GM12878 (cell line): ENCODE results near the gene ANKMY1. TPM values are rescaled to one million over a fixed set of nuclear protein-coding genes. Genes with fewer than 3 reads are reported as not detected.

Experiments
- ATAC-seq: fragments of 200-7000 bp; cut with Tn5 transposase; 3 replicates; pipeline ENCODE4 v1.9.1; 2020; ENCODE audit warnings: mild to moderate bottlenecking, moderate library complexity
- BruUV-seq: library from RNA; stranded (reverse); fragments of 400-500 nt; replicated peaks from 2 replicates; lab custom pipeline; 2021; lab: Mats Ljungman, UMichigan
- CTCF ChIA-PET: fragments of 300-600 bp; sonication (Branson Sonifier 250); formaldehyde crosslinking; extraction: SDS; loops from one replicate; lab custom pipeline; 2021; ENCODE audit warnings: inconsistent platforms; lab: Yijun Ruan, JAX
- POLR2A ChIA-PET: fragments of 350-600 bp; formaldehyde crosslinking; extraction: SDS; loops from one replicate; lab custom pipeline; 2021; ENCODE audit warnings: inconsistent platforms; lab: Charles Lee
- RAD21 ChIA-PET: fragments of 300-600 bp; sonication (Branson Sonifier 250); formaldehyde crosslinking; loops from one replicate; lab custom pipeline; 2023; ENCODE audit warnings: antibody characterized with exemption; ENCODE audit not compliant: unreplicated experiment; lab: Charles Lee
- SMC1A ChIA-PET: fragments of 300-600 bp; sonication (Branson Sonifier 250); formaldehyde crosslinking; loops from one replicate; lab custom pipeline; 2023; ENCODE audit not compliant: unreplicated experiment, uncharacterized antibody; lab: Charles Lee
- DNase-seq: peaks from one replicate; pipeline ENCODE4 v3.0.0-alpha.2; 2011; ENCODE audit warnings: low read depth, low spot score
- FAIRE-seq: peaks from 3 replicates; lab custom pipeline; 2011; peaks lifted over from hg19 to GRCh38; lab: Jason Lieb, UNC
- H2AFZ ChIP-seq: 2 replicates; pipeline ENCODE4 v1.6.0; 2011; ENCODE audit warnings: low read depth, low read length, control low read depth; ENCODE audit not compliant: control insufficient read depth
- H3K27ac ChIP-seq: 2 replicates; pipeline ENCODE4 v1.5.1; 2011; ENCODE audit warnings: control low read depth; ENCODE audit not compliant: control insufficient read depth, insufficient read depth
- H3K27me3 ChIP-seq, 2 experiments: replicated peaks in 1 of 2; 2 replicates each; pipeline versions ENCODE4 v1.6.0 to v1.6.1; 2011; ENCODE audit warnings: low read length in 1 of 2; ENCODE audit not compliant: control insufficient read depth in 2 of 2, insufficient read depth in 2 of 2
- H3K36me3 ChIP-seq, 2 experiments: 2 replicates each; pipeline ENCODE4 v1.5.1; 2011; ENCODE audit warnings: low read length in 1 of 2; ENCODE audit not compliant: control insufficient read depth in 2 of 2, insufficient read depth in 2 of 2
- H3K4me1 ChIP-seq: 2 replicates; pipeline ENCODE4 v1.6.1; 2011; ENCODE audit warnings: mild to moderate bottlenecking, low read length, moderate library complexity, mixed read lengths; ENCODE audit not compliant: control insufficient read depth, insufficient read depth
- H3K4me2 ChIP-seq: 2 replicates; pipeline ENCODE4 v1.6.0; 2011; ENCODE audit warnings: control low read depth; ENCODE audit not compliant: control insufficient read depth, insufficient read depth
- H3K4me3 ChIP-seq: fragments of 200-600 bp; sonication (generic); 2 replicates; pipeline ENCODE4 v1.5.1; 2016
- H3K79me2 ChIP-seq: 2 replicates; pipeline ENCODE4 v1.6.0; 2011; ENCODE audit warnings: low read length; ENCODE audit not compliant: control insufficient read depth, insufficient read depth
- H3K9ac ChIP-seq: 2 replicates; pipeline ENCODE4 v1.8.0; 2011; ENCODE audit warnings: low read length, control low read depth, mixed read lengths; ENCODE audit not compliant: control insufficient read depth, insufficient read depth
- H3K9me3 ChIP-seq: replicated peaks from 3 replicates; pipeline ENCODE4 v1.5.1; 2011; ENCODE audit warnings: mild to moderate bottlenecking, low read length; ENCODE audit not compliant: control insufficient read depth, insufficient read depth
- H4K20me1 ChIP-seq: 2 replicates; pipeline ENCODE4 v1.6.0; 2011; ENCODE audit not compliant: control insufficient read depth, insufficient read depth
- ETV6 ChIP-seq, 2 experiments: fragments of 450-650 bp in 1 of 2; IDR thresholded peaks in 1 of 2; conservative IDR thresholded peaks in 1 of 2; 2 replicates each; pipeline ENCODE4 v1.6.1; 2014; ENCODE audit warnings: antibody characterized with exemption in 1 of 2, borderline replicate concordance in 1 of 2, low read depth in 1 of 2, mild to moderate bottlenecking in 1 of 2, moderate library complexity in 1 of 2
- NRF1 ChIP-seq: conservative IDR thresholded peaks from 2 replicates; pipeline ENCODE4 v1.6.1; 2011; ENCODE audit warnings: mild to moderate bottlenecking, low read depth, low read length, improper control_type of control experiment
- PAX8 ChIP-seq: fragments of 450-650 bp; IDR thresholded peaks from 2 replicates; pipeline ENCODE4 v1.6.1; 2017; ENCODE audit warnings: mild to moderate bottlenecking, moderate library complexity
- RBBP5 ChIP-seq: fragments of 200-600 bp; sonication (generic); conservative IDR thresholded peaks from 2 replicates; pipeline ENCODE4 v1.6.1; 2016
- RELB ChIP-seq: fragments of 450-650 bp; IDR thresholded peaks from 2 replicates; pipeline ENCODE4 v1.6.1; 2017; ENCODE audit warnings: low read depth, mild to moderate bottlenecking, moderate library complexity
- TCF3 ChIP-seq: IDR thresholded peaks from 2 replicates; pipeline ENCODE4 v1.6.1; 2012; ENCODE audit warnings: low read depth, mild to moderate bottlenecking, low read length, borderline replicate concordance; ENCODE audit not compliant: insufficient read depth
- WGBS: methylation state at CpG from one replicate; pipeline ENCODE4 v1.1.6; 2016; ENCODE audit warnings: low lambda C conversion rate; ENCODE audit not compliant: insufficient replicate concordance, insufficient coverage; ENCODE audit errors: missing lambda C conversion rate; 5-methylcytosine and 5-hydroxymethylcytosine counted together
- in situ Hi-C: fragments of 300-500 bp; cut with MboI; formaldehyde crosslinking; loops from 9 replicates; pipeline ENCODE4 v1.14.3; 2018; ENCODE audit warnings: mixed read lengths
- intact Hi-C: fragments of 100-400 bp; cut with micrococcal nuclease; formaldehyde crosslinking; loops from one replicate; pipeline ENCODE4 v1.14.2; 2022; ENCODE audit not compliant: unreplicated experiment
- polyA plus RNA-seq, 11 experiments: library from polyadenylated mRNA; depleted of rRNA in 4 of 11; unstranded in 6 of 11; stranded (reverse) in 5 of 11; fragments of >200 nt; fragmentation: Nextera tagmentation in 4 of 11; fragmentation: Illumina TruSeq in 1 of 11; extraction: Ambion mirVana in 4 of 11; extraction: Trizol in 1 of 11; gene quantifications; 1 replicate in 1 of 11; 2 replicates in 10 of 11; pipeline versions ENCODE4 v1.2.1 to v1.2.3, GENCODE V29; 2011 to 2016; ENCODE audit warnings: inconsistent platforms in 2 of 11, missing spikeins in 2 of 11, low read depth in 1 of 11
- total RNA-seq, 4 experiments: library from RNA; depleted of rRNA in 3 of 4; stranded (reverse); fragments of >200 nt in 3 of 4; fragmentation: Illumina TruSeq in 1 of 4; extraction: Trizol in 1 of 4; gene quantifications; 2 replicates each; pipeline versions ENCODE4 v1.2.1 to v1.2.3, GENCODE V29; 2013 to 2021

The ANKMY1 gene
- total and polyA plus RNA-seq, 10 of the 15 experiments (the other 5 are each of a cell fraction or from before 2014, with no cell fraction given) = 1.1 to 15.3 (median 11.1) TPM

DNA sequence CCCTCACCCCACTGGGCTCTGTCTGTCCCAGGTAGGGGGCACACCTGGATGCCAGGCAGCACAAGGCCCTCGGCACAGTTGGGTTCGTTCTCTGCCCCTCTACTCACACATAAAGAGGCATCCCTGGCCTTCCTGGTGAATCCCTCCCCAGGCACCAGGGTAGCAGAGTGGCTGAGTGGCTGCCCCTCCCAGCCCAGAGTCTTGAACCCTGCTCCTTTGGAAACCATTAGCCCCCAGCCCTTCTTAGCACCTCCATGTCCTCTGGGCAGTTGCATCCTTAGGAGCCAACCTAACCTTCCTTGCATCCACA, 120.3 kb downstream of the ANKMY1 start (continued):
- TF ChIP-seq RELB (no peak), NRF1 (no peak), ETV6 (conservative IDR thresholded peaks at IDR 0.05 in 1 of 2, IDR thresholded peaks at IDR 0.05 in 1 of 2; ENCODE audit: borderline replicate concordance in 1 of 2, low read depth in 1 of 2) (no peak)

DNA sequence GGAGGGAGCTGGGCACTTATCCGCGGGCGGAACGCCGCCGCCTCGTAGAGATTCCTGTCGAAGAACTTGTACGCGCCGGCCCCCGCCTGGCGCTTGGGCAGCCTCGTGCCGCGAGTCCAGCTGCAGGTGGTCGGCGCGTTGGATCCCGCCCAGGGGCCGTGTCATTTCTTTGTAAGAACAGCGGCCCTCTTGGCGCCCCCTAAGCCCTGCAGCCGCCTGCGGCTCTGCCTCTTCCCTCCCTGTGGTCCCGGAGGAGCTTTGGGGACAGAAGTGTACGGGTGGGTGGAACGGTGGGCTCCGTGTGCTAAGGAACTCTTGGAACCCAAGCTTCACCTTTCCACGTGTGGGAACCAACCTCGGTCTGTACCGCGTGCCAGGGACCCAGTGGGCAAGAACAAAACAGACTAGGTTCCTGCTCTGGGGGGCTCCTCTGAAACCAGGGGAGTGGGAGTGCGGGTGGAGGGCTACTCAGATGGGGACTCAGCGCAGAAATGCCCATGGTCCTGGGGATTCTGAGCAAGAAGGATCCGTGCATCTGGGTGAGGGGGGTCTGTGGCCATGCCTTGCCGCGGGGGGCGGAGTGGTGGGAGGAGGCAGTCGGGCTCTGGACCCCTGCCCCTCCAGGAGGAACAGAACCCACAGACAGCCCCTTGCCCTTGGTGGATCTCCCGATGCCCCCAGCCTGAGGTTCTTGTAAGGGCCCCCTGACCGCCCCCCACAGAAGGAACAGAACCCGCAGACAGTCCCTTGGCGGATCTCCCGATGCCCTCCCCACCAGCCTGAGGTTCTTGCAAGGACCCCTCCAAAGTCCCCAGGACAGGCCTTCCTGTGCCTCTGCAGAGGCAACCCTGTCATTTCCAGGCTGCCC, 120.9 kb downstream of the ANKMY1 start:
- Histone ChIP-seq H3K9ac (no peak overlapping the region), H3K4me2 (no peak overlapping the region), H3K79me2 (no peaks in the 10 kb centered on the region), H3K27ac (no peak overlapping the region), H2AFZ (no peak overlapping the region), H3K9me3 (no peaks in the 10 kb centered on the region), H3K4me3 (no peak overlapping the region), H4K20me1 (0 out of 2 replicates have a peak, but pooled peaks cover 2% of the 10 kb centered on the region), H3K36me3 (no peaks in the 10 kb centered on the region), H3K4me1 (no peaks in the 10 kb centered on the region), H3K27me3 (peaks cover 7 to 17% of the 10 kb centered on the region in 2 experiments; a peak in 3 of 4 replicates)
- DNase-seq = no peak
- ChIA-PET CTCF (interaction anchor here (0.7 kb wide), 1 partner anchor 198 kb away, joined by 3 read pairs; no protein-coding TSS in a partner anchor), SMC1A (no interaction called here), RAD21 (no interaction called here), POLR2A (no interaction called here)
- TF ChIP-seq TCF3 = no peak
- TF ChIP-seq PAX8 = no peak
- TF ChIP-seq RBBP5 = no peak
- in situ Hi-C loops (no loop called here), intact Hi-C loops (loop anchor here (5.0 kb wide), 2 partner anchors 205 to 375 kb away; no protein-coding TSS in a partner anchor)
- no peak for ATAC-seq
- 36% methylated on average over 45 of the region's 45 CpGs for WGBS
- no TSS peak for BruUV-seq
- FAIRE-seq = no peak
